ENCODE measurements around the gene SPG7.

Gene SPG7

GRCh38 chr16:89490439-89491237 is 17.6 kb upstream of the SPG7 start, which contains the start of gene ANKRD11 (continued):
- TF ChIP-seq, protein P1, sequence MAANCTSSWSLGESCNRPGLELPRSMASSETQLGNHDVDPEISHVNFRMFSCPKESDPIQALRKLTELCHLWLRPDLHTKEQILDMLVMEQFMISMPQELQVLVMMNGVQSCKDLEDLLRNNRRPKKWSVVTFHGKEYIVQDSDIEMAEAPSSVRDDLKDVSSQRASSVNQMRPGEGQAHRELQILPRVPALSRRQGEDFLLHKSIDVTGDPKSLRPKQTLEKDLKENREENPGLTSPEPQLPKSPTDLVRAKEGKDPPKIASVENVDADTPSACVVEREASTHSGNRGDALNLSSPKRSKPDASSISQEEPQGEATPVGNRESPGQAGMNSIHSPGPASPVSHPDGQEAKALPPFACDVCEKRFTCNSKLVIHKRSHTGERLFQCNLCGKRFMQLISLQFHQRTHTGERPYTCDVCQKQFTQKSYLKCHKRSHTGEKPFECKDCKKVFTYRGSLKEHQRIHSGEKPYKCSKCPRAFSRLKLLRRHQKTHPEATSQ (tag by site-specific recombination; IDR thresholded peaks at IDR 0.05): no peak
- TF ChIP-seq ZSCAN16 (tag by site-specific recombination; IDR thresholded peaks at IDR 0.05): no peak
- TF ChIP-seq ZNF658 (tag by site-specific recombination; IDR thresholded peaks at IDR 0.05): no peak
- peak; percentile 100 for TF ChIP-seq ZXDB (tag by site-specific recombination; IDR thresholded peaks at IDR 0.05)
- TF ChIP-seq ZNF837 (tag by site-specific recombination; IDR thresholded peaks at IDR 0.05): no peak
- no peak for TF ChIP-seq ZNF138 (tag by site-specific recombination; IDR thresholded peaks at IDR 0.05; ENCODE audit: borderline replicate concordance)
- TF ChIP-seq, protein P2, sequence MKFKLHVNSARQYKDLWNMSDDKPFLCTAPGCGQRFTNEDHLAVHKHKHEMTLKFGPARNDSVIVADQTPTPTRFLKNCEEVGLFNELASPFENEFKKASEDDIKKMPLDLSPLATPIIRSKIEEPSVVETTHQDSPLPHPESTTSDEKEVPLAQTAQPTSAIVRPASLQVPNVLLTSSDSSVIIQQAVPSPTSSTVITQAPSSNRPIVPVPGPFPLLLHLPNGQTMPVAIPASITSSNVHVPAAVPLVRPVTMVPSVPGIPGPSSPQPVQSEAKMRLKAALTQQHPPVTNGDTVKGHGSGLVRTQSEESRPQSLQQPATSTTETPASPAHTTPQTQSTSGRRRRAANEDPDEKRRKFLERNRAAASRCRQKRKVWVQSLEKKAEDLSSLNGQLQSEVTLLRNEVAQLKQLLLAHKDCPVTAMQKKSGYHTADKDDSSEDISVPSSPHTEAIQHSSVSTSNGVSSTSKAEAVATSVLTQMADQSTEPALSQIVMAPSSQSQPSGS (tag by site-specific recombination; IDR thresholded peaks at IDR 0.05; ENCODE audit: low read depth): no peak
- TF ChIP-seq, protein P3, sequence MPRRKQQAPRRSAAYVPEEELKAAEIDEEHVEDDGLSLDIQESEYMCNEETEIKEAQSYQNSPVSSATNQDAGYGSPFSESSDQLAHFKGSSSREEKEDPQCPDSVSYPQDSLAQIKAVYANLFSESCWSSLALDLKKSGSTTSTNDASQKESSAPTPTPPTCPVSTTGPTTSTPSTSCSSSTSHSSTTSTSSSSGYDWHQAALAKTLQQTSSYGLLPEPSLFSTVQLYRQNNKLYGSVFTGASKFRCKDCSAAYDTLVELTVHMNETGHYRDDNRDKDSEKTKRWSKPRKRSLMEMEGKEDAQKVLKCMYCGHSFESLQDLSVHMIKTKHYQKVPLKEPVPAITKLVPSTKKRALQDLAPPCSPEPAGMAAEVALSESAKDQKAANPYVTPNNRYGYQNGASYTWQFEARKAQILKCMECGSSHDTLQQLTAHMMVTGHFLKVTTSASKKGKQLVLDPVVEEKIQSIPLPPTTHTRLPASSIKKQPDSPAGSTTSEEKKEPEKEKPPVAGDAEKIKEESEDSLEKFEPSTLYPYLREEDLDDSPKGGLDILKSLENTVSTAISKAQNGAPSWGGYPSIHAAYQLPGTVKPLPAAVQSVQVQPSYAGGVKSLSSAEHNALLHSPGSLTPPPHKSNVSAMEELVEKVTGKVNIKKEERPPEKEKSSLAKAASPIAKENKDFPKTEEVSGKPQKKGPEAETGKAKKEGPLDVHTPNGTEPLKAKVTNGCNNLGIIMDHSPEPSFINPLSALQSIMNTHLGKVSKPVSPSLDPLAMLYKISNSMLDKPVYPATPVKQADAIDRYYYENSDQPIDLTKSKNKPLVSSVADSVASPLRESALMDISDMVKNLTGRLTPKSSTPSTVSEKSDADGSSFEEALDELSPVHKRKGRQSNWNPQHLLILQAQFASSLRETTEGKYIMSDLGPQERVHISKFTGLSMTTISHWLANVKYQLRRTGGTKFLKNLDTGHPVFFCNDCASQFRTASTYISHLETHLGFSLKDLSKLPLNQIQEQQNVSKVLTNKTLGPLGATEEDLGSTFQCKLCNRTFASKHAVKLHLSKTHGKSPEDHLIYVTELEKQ (tag by site-specific recombination; IDR thresholded peaks at IDR 0.05; ENCODE audit: borderline replicate concordance): no peak
- TF ChIP-seq ZNF513 (tag by site-specific recombination; IDR thresholded peaks at IDR 0.05): no peak
- no peak for TF ChIP-seq ZNF121 (tag by site-specific recombination; IDR thresholded peaks at IDR 0.05)
- TF ChIP-seq ZNF140 (tag by site-specific recombination; IDR thresholded peaks at IDR 0.05): no peak
- TF ChIP-seq, protein P4, sequence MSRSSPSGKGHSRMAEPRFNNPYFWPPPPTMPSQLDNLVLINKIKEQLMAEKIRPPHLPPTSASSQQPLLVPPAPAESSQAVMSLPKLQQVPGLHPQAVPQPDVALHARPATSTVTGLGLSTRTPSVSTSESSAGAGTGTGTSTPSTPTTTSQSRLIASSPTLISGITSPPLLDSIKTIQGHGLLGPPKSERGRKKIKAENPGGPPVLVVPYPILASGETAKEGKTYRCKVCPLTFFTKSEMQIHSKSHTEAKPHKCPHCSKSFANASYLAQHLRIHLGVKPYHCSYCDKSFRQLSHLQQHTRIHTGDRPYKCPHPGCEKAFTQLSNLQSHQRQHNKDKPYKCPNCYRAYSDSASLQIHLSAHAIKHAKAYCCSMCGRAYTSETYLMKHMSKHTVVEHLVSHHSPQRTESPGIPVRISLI (tag by site-specific recombination; IDR thresholded peaks at IDR 0.05): no peak
- TF ChIP-seq ZNF169 (tag by site-specific recombination; IDR thresholded peaks at IDR 0.05): no peak
- no peak; the same call in 1 of the 2 replicates for TF ChIP-seq ZEB2 (tag by site-specific recombination; IDR thresholded peaks at IDR 0.05)
- TF ChIP-seq, protein P5, sequence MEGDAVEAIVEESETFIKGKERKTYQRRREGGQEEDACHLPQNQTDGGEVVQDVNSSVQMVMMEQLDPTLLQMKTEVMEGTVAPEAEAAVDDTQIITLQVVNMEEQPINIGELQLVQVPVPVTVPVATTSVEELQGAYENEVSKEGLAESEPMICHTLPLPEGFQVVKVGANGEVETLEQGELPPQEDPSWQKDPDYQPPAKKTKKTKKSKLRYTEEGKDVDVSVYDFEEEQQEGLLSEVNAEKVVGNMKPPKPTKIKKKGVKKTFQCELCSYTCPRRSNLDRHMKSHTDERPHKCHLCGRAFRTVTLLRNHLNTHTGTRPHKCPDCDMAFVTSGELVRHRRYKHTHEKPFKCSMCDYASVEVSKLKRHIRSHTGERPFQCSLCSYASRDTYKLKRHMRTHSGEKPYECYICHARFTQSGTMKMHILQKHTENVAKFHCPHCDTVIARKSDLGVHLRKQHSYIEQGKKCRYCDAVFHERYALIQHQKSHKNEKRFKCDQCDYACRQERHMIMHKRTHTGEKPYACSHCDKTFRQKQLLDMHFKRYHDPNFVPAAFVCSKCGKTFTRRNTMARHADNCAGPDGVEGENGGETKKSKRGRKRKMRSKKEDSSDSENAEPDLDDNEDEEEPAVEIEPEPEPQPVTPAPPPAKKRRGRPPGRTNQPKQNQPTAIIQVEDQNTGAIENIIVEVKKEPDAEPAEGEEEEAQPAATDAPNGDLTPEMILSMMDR (tag by site-specific recombination; IDR thresholded peaks at IDR 0.05): no peak
- TF ChIP-seq ZNF514 (tag by site-specific recombination; IDR thresholded peaks at IDR 0.05): no peak
- TF ChIP-seq ZNF701 (tag by site-specific recombination; IDR thresholded peaks at IDR 0.05): no peak
- TF ChIP-seq WT1 (tag by site-specific recombination; IDR thresholded peaks at IDR 0.05): no peak
- no peak for TF ChIP-seq ZNF239 (tag by site-specific recombination; IDR thresholded peaks at IDR 0.05)
- TF ChIP-seq ZNF629 (tag by site-specific recombination; IDR thresholded peaks at IDR 0.05): peak; percentile 65
- no peak for TF ChIP-seq ZNF324 (tag by site-specific recombination; IDR thresholded peaks at IDR 0.05)
- TF ChIP-seq SP3 (tag by site-specific recombination; IDR thresholded peaks at IDR 0.05): peak; percentile 91
- no peak for TF ChIP-seq ZNF174 (tag by site-specific recombination; IDR thresholded peaks at IDR 0.05)
- TF ChIP-seq KLF7 (tag by site-specific recombination; IDR thresholded peaks at IDR 0.05; ENCODE audit: borderline replicate concordance): no peak
- TF ChIP-seq PATZ1 (tag by site-specific recombination; IDR thresholded peaks at IDR 0.05): no peak
- no peak for TF ChIP-seq ZNF10 (tag by site-specific recombination; IDR thresholded peaks at IDR 0.05)
- no peak for TF ChIP-seq SCRT1 (tag by site-specific recombination; IDR thresholded peaks at IDR 0.05; ENCODE audit: borderline replicate concordance)
- TF ChIP-seq ZNF473 (tag by site-specific recombination; IDR thresholded peaks at IDR 0.05): no peak

Measured in HEK293 (cell line).